ENCODE measurements around the gene FANCL.
"Not testable (repeated sequence)": the region's sequence is repeated elsewhere in the genome, so short reads cannot be mapped to it uniquely, and the experiment has no call there.

Gene FANCL

GRCh38 chr2:58145769-58146168 is 95.4 kb downstream of the FANCL start:
- not testable (repeated sequence) for DNase-seq (ENCODE audit: low read depth in 2 of 2)

- no peak for DNase-seq (ENCODE audit: low read depth in 2 of 2)
These were observed 100.5 kb downstream of the FANCL start for GRCh38 chr2:58140508-58141072.

GRCh38 chr2:58138396-58139030 is 102.6 kb downstream of the FANCL start:
- no peak for DNase-seq (ENCODE audit: low read depth in 2 of 2)

GRCh38 chr2:58137856-58138255 is 103.3 kb downstream of the FANCL start:
- no peak for DNase-seq (ENCODE audit: low read depth in 2 of 2)

- no peak for DNase-seq (ENCODE audit: low read depth in 2 of 2)
These were observed 103.9 kb downstream of the FANCL start for GRCh38 chr2:58137221-58137620.

GRCh38 chr2:58135861-58136260 is 105.3 kb downstream of the FANCL start:
- no peak for DNase-seq (ENCODE audit: low read depth in 2 of 2)

- DNase-seq (ENCODE audit: low read depth in 2 of 2) = no peak
These were observed 107.7 kb downstream of the FANCL start for GRCh38 chr2:58133395-58133794.

GRCh38 chr2:58131191-58132011 is 109.7 kb downstream of the FANCL start:
- no peak for DNase-seq (ENCODE audit: low read depth in 2 of 2)

GRCh38 chr2:58130238-58130637 is 110.9 kb downstream of the FANCL start:
- DNase-seq (ENCODE audit: low read depth in 2 of 2) = no peak

- DNase-seq (ENCODE audit: low read depth in 2 of 2) = no peak
These were observed 114.0 kb downstream of the FANCL start for GRCh38 chr2:58127111-58127510.

GRCh38 chr2:58122540-58122939 is 118.6 kb downstream of the FANCL start:
- DNase-seq (ENCODE audit: low read depth in 2 of 2) = no peak

GRCh38 chr2:58122040-58122439 is 119.1 kb downstream of the FANCL start:
- no peak for DNase-seq (ENCODE audit: low read depth in 2 of 2)

GRCh38 chr2:58120626-58121229 is 120.4 kb downstream of the FANCL start:
- DNase-seq (ENCODE audit: low read depth in 2 of 2) = no peak

- DNase-seq (ENCODE audit: low read depth in 2 of 2) = not testable (repeated sequence)
These were observed 127.6 kb downstream of the FANCL start for GRCh38 chr2:58113563-58113962.

GRCh38 chr2:58110765-58111164 is 130.4 kb downstream of the FANCL start:
- no peak for DNase-seq (ENCODE audit: low read depth in 2 of 2)

- no peak for DNase-seq (ENCODE audit: low read depth in 2 of 2)
These were observed 131.6 kb downstream of the FANCL start for GRCh38 chr2:58109481-58109880.

All from stimulated activated CD8-positive, alpha-beta memory T cell treated with anti-CD3 and anti-CD28 coated beads, Interleukin-15, amount 100 ng/mL, for 4 hours (primary cell).